NCI-H69 (cell line): ENCODE data around the gene ABLIM1.

ENCODE experiments used
- DNase-seq: peaks from one replicate; lab custom pipeline; 2025; lab: John Stamatoyannopoulos, UW

Gene ABLIM1

GRCh38 chr10:114623661-114624294 is 34.3 kb downstream of the ABLIM1 start:
- DNase-seq: peak; percentile 95

- DNase-seq: peak; percentile 61
These were observed 34.9 kb downstream of the ABLIM1 start for GRCh38 chr10:114623155-114623554.

- no peak for DNase-seq
These were observed 39.4 kb downstream of the ABLIM1 start for GRCh38 chr10:114618722-114619121.

DNA sequence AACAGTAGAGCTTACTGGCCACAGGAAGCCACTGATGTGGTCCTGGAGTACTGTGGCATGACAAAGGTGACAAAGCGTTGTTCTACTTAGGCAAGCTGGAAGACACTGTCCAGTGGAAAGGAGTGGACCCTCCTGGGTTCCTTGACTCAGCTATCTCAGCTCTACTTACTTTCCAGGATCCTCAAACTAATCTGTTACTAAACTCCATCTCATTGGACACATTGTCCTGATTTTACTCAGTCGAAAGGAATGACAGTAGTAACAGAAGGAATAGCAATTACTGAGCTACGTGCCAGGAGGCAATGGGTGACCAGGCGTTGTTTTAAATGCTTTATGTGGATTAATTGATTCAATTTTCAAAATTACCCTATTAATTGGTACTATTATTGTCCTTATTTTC is 41.6 kb downstream of the ABLIM1 start:
- DNase-seq: no peak

- no peak for DNase-seq
These were observed 42.0 kb downstream of the ABLIM1 start for GRCh38 chr10:114616103-114616502.

GRCh38 chr10:114615600-114616007 is 42.5 kb downstream of the ABLIM1 start:
- DNase-seq: no peak

DNA sequence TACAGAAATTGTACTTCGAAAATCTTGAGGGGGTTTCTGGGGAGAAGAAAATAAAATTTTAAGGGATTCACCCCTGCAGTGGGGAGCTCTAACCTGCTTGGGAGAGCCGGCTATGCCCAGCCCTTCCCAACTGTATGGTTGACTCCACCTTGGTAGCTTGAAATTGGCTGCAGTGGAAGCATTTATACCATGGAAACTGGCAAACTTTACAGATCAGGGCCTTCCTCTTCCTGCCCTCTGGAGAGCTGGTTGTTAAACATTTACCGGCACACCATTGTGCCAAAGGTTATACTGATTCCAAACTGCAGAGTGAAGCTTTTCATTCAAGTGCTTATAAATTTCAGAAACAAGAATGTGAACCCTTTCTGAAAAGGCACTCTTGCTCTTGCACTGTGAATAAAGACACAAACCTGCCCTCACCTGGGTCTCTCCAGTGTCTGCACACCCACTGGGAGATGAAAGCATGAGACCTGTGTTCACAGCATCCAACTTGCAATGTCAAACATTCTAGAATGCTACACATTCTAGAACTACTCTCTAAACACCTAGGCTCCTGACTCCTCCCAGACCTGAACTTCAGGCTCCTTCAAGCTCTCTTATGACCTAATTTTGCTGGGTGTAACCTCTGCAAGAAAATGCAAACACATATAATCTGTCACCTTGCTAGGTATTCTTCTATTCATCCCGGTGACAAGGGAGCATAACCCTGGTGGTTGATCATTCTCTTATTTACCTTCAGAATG is 44.7 kb downstream of the ABLIM1 start:
- no peak for DNase-seq

DNA sequence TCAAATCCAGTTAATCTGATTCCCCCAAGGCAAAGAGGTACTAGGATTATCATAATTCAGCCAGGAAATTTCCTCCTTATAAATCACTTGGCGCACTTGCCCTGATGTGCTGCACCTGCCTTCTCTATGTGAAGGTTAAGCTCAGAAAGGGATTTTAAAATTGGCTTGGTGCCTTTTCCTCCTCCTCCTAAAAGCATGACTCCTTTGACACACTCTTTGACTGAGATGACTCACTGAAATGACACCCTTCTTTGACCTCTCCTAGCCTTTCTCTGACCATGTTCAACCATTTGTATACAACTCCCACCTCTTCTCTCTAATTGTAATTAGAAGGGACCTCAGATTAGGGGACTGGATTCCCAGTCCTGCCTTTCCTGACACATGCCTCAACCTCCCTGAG is 46.5 kb downstream of the ABLIM1 start:
- DNase-seq: peak; percentile 14

- DNase-seq: no peak
These were observed 48.3 kb downstream of the ABLIM1 start for GRCh38 chr10:114609518-114610426.

GRCh38 chr10:114607358-114607998 is 50.6 kb downstream of the ABLIM1 start:
- no peak for DNase-seq

GRCh38 chr10:114605155-114605797 is 52.8 kb downstream of the ABLIM1 start:
- no peak for DNase-seq

DNA sequence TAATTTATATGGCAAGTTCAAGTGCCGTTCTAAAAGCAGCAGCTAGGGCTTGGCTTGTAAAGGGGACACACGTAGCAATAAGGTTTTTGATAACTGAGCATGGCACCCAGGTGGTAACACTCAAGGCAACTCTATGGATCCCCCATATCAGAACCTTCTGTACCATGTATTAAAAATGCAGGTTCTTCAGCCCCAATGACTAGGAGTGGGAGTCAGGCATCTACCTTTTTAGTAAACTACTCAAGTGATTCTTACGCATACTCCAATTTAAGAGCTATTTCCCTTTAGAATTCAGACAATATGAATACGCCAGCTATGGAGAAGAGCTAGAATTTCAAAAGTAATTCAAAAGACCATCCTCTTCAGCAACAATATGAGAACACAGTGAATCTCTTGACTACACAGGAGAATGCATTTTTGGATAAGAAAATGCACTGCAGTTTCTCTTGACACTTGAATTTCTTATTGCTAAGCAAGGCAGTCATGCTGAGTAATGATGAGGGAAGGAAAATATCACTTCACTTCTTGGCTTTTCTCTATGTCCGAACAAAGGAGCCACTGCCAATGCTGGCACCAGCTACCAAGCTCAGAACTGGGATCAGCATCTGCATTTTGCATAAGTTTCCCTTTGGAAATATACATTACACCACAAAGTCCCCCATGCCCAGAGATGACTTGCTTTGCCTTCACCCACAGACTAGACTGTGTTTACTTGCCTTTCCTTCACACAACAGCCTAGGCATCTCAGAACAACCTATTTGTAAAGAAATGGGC is 53.5 kb downstream of the ABLIM1 start:
- DNase-seq: no peak

DNA sequence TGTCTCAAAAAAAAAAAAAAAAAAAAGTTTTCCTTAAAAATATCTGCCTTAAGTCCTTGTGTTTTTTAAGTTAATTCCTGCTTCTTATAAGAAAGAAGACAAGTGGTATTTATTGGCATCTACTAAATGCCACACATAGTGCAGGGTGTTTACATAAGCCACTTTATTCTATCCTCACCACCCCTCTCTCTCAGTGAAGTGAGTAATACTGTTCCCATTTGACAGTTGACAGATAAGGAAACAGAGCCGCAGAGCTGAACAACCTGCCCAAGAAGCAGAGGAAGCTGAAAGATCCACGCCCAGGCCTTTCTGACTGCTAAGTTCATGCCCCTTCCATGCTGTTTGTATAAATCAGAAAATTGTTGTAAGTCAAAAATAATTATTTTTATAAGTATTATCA is 54.1 kb downstream of the ABLIM1 start:
- no peak for DNase-seq

GRCh38 chr10:114603303-114603702 is 54.8 kb downstream of the ABLIM1 start:
- DNase-seq: no peak

DNA sequence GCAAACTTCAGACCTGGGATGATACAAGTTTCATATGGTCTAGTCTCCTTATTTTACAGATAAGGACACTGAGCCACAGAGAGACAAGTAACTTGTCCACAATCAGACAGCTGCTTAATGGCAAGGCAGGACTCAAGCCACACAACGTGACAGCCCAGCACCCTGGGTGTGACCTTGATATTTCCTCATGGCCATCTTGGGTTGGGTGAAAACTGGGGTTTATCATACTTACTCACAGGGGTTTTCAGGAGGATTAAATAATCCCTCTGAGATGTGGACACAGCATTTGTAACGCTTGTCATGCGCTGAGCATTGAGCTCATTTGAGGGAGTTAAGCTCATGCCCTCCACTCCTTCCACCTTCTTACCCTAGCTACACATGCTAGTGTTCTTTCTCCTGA is 58.0 kb downstream of the ABLIM1 start:
- DNase-seq: no peak

- no peak for DNase-seq
These were observed 61.3 kb downstream of the ABLIM1 start for GRCh38 chr10:114596793-114597192.

DNA sequence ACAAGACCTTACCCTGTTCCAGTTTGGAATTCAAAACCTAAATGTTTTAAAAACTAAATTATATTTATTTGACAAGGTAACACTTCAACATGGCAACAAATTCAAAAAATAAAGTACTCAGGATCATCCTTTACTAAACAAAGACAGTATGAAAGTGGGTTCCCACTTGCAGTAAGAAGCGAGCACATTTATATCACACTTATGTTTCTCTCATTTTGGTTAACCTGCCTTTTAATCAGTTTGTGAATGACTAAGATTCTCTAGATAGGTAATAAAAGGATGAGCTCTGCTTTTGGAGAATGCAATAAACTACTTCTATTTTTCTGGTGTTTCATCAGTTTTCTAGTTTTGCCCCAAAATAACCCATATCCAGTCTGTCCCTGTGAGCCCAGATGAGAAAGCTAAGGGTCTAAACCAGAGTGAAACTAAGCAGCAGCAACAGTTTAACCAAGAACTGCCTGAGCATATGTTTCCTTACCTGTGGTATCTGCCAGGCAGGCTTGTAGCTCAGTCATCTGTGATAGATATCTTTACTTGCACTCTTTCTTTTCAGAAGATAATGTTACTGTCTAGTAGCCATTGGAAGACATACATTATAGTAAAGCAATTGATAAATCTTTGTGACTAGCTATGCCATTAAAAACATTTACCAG is 64.1 kb downstream of the ABLIM1 start:
- DNase-seq: no peak

DNA sequence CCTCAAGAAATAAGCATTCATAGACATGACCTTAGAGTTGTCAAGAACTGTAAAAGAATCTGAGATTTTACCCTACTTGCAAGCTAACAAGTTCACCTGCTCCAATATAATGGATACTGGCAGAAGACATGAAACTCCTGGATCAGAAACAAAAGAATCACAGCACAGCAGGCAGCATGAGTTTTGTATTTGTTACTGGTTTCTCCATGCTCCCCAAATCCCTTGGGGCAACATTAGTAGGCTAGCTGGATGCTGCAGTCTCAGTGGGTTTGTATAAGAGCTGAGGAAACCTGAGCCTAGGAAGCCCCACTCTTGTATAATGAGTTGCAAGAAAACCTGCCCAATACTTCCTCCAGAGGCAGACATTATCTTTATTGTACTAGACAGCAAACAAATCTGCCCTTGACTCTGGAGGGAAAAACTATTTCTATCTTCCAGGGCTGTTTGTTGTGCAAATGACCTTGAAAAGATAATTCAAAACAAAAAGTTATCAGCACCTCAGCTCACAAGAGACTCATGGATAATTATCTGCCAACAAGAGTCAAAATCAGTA is 64.8 kb downstream of the ABLIM1 start:
- DNase-seq: peak; percentile 56

GRCh38 chr10:114590993-114591392 is 67.1 kb downstream of the ABLIM1 start:
- no peak for DNase-seq

DNA sequence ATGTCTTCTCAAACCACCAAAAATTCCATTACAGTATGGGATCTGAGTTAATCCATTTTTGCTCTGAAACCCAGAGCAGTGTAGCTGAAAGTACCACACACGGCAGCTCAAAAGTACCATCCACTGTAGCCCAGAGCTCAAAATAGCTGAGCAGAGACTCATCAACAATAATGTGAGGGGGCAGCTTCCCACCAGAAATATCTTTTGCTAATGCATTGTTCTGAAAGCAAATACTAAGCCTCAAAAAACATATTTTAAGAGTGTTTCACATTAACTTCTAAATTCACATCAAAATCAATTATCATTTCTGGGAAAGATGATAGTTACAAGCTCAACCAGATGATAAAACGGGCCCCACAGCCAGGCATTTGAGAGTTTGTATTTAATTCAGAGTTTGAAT is 73.7 kb downstream of the ABLIM1 start:
- DNase-seq: no peak
